Lower leg skin (tissue), 4 donors: Measurements from ENCODE around the gene PRXL2B. TPM values are rescaled to one million over a fixed set of nuclear protein-coding genes. Genes with fewer than 3 reads are reported as not detected.

ENCODE experiments used
- DNase-seq, 2 donors: peaks; one replicate each; pipeline ENCODE4 v3.0.0-alpha.2; 2019; ENCODE audit warnings: low spot score in 2 of 2
- H3K4me3 ChIP-seq: fragments of 200-600 bp; sonication (generic); 2 replicates; pipeline ENCODE4 v1.5.1; 2017; ENCODE audit warnings: mild to moderate bottlenecking, low read depth; ENCODE audit not compliant: poor library complexity, severe bottlenecking
- CTCF ChIP-seq, 3 donors: fragments of 450-650 bp; IDR thresholded peaks; one replicate each; pipeline ENCODE4 v1.5.1; 2016; ENCODE audit warnings: antibody characterized with exemption in 3 of 3, mild to moderate bottlenecking in 3 of 3, moderate library complexity in 2 of 3
- POLR2A ChIP-seq, 2 donors: fragments of 450-650 bp; IDR thresholded peaks; one replicate each; pipeline ENCODE4 v1.6.1; 2016 to 2017; ENCODE audit warnings: antibody characterized with exemption in 2 of 2, mild to moderate bottlenecking in 1 of 2, moderate library complexity in 1 of 2
- WGBS, 2 donors: methylation state at CpG; one replicate each; pipeline ENCODE4 v1.1.5; 2018; 5-methylcytosine and 5-hydroxymethylcytosine counted together
- intact Hi-C: fragments of 100-400 bp; cut with DNase I; formaldehyde crosslinking; loops from one replicate; pipeline ENCODE4 v1.15.0; 2023; ENCODE audit warnings: low total_unique reads
- total RNA-seq, 4 donors: library from RNA; depleted of rRNA; stranded (reverse); fragments of >200 nt; gene quantifications; one replicate each; pipeline ENCODE4 v1.1.0, GENCODE V29; 2016

The PRXL2B gene
- total RNA-seq, 4 donors from 2014 or later = 5.6 to 16.4 (median 12.0) TPM

- no peak overlapping the region for H3K4me3 ChIP-seq
- intact Hi-C loops = no loop called here
- WGBS, 2 donors = 17 to 26% methylated on average over 15 to 23 of the region's 39 CpGs
- TF ChIP-seq CTCF (IDR thresholded peaks at IDR 0.05) = no peak
- TF ChIP-seq POLR2A (IDR thresholded peaks at IDR 0.05) = no peak
- DNase-seq = no peak
These were observed 45.6 kb upstream of the PRXL2B start for GRCh38 chr1:2540816-2541492.

GRCh38 chr1:2541619-2542245 lies 44.8 kb upstream of the PRXL2B start:
- intact Hi-C loops = no loop called here
- 60 to 64% methylated on average over 20 to 25 of the region's 25 CpGs for WGBS, 2 donors
- no peak overlapping the region for H3K4me3 ChIP-seq
- DNase-seq = no peak
- TF ChIP-seq CTCF (IDR thresholded peaks at IDR 0.05) (no peak), POLR2A (IDR thresholded peaks at IDR 0.05) (no peak)

GRCh38 chr1:2542246-2542915 lies 44.2 kb upstream of the PRXL2B start:
- intact Hi-C loops = no loop called here
- no peak for DNase-seq
- H3K4me3 ChIP-seq = no peak overlapping the region
- 70 to 82% methylated on average over 8 to 11 of the region's 11 CpGs for WGBS, 2 donors
- no peak for TF ChIP-seq CTCF (IDR thresholded peaks at IDR 0.05)
- TF ChIP-seq POLR2A (IDR thresholded peaks at IDR 0.05) = no peak

- intact Hi-C loops = no loop called here
- DNase-seq = no peak
- TF ChIP-seq CTCF (IDR thresholded peaks at IDR 0.05) (no peak), POLR2A (IDR thresholded peaks at IDR 0.05) (no peak)
- no peak overlapping the region for H3K4me3 ChIP-seq
- 5 to 15% methylated on average over 11 to 19 of the region's 26 CpGs for WGBS, 2 donors
These were observed 43.0 kb upstream of the PRXL2B start for GRCh38 chr1:2543543-2544092.

- no peak overlapping the region for H3K4me3 ChIP-seq
- WGBS, 2 donors = 42 to 44% methylated on average over 22 to 24 of the region's 26 CpGs
- intact Hi-C loops = no loop called here
- DNase-seq = no peak
- TF ChIP-seq CTCF (IDR thresholded peaks at IDR 0.05) = no peak
- no peak for TF ChIP-seq POLR2A (IDR thresholded peaks at IDR 0.05)
These were observed 42.3 kb upstream of the PRXL2B start for GRCh38 chr1:2544093-2544874.
